Bronchial epithelial cell (primary cell): Measurements from ENCODE around the gene WASL. TPM values are rescaled to one million over a fixed set of nuclear protein-coding genes. Genes with fewer than 3 reads are reported as not detected.

ENCODE experiments used
- DNase-seq: peaks from one replicate; pipeline ENCODE4 v3.0.0-alpha.2; 2010; ENCODE audit warnings: low read depth
- FAIRE-seq: peaks from 2 replicates; lab custom pipeline; 2011; peaks lifted over from hg19 to GRCh38; lab: Jason Lieb, UNC
- H3K27me3 ChIP-seq: 2 replicates; pipeline ENCODE4 v1.5.1; 2011; ENCODE audit warnings: low read length; ENCODE audit not compliant: control insufficient read depth, insufficient read depth
- H3K36me3 ChIP-seq: 2 replicates; pipeline ENCODE4 v1.5.1; 2011; ENCODE audit warnings: low read length; ENCODE audit not compliant: control insufficient read depth, insufficient read depth
- H3K4me3 ChIP-seq: 2 replicates; pipeline ENCODE4 v1.5.1; 2011; ENCODE audit warnings: mild to moderate bottlenecking, low read depth, low read length, control low read depth
- total RNA-seq: library from RNA; depleted of rRNA; stranded (reverse); fragments of >200 nt; gene quantifications from 2 replicates; pipeline ENCODE4 v1.2.1, GENCODE V29; 2014
- TF ChIP-seq, protein P1 (sequence below): IDR thresholded peaks from 2 replicates; pipeline ENCODE4 v1.5.1; 2011; ENCODE audit warnings: mild to moderate bottlenecking, moderate library complexity, low read length, control low read depth, inconsistent platforms; ENCODE audit not compliant: insufficient read depth, severe bottlenecking

WASL gene
- total RNA-seq, 1 donor from 2014 or later, result 15.0 TPM

DNA sequence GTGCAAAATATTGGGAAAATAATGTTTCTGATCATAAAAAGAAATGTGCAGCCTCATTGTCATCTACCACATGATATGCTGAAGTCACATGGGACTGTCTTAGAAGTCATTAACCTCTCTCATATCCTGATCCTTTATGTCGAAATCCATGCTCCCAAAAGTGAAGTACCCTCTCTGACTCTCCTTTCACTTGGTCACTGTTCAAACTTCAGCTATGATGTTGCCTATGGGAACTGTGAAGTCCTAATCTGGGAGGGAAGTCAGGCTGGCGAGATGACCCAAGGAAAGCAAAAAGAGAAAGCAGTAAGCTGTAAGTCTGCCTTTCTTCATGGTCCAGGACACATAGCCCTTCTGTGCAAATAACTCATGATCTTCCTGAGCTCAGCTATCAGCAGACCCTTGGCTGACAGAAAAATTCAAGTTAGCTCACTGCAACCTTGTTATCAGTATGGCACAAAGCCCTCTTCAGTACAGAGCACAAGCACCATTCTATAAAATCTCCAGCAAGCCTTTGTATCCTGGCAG is 29.5 kb downstream of the WASL start:
- no peaks in the 10 kb centered on the region for H3K36me3 ChIP-seq
- DNase-seq (no peak), FAIRE-seq (no peak)
- H3K4me3 ChIP-seq, result no peak overlapping the region
- TF ChIP-seq, protein P1, sequence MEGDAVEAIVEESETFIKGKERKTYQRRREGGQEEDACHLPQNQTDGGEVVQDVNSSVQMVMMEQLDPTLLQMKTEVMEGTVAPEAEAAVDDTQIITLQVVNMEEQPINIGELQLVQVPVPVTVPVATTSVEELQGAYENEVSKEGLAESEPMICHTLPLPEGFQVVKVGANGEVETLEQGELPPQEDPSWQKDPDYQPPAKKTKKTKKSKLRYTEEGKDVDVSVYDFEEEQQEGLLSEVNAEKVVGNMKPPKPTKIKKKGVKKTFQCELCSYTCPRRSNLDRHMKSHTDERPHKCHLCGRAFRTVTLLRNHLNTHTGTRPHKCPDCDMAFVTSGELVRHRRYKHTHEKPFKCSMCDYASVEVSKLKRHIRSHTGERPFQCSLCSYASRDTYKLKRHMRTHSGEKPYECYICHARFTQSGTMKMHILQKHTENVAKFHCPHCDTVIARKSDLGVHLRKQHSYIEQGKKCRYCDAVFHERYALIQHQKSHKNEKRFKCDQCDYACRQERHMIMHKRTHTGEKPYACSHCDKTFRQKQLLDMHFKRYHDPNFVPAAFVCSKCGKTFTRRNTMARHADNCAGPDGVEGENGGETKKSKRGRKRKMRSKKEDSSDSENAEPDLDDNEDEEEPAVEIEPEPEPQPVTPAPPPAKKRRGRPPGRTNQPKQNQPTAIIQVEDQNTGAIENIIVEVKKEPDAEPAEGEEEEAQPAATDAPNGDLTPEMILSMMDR, result no peak
- H3K27me3 ChIP-seq, result no peaks in the 10 kb centered on the region

DNA sequence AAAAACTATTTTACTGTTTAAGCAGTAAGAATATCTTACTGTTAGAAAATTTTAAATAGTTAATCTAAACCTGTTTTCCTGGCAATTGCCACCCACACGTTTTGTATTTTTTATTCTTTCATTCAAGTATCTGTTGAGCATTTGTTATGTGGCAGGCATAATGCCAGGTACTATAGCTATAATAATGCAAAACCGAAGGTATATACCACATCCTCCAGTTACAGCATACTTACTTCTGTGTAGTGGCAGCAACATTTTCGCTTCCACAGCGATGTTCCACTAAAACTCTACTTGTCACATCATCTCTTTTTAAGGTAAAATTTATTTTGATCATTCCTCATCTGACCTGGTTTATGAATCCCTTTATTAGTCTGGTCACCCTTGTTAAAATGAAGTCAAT is 30.0 kb downstream of the WASL start:
- no peak for DNase-seq
- no peaks in the 10 kb centered on the region for H3K27me3 ChIP-seq
- FAIRE-seq, result no peak
- H3K36me3 ChIP-seq, result no peaks in the 10 kb centered on the region
- TF ChIP-seq, protein P1, result no peak
- no peak overlapping the region for H3K4me3 ChIP-seq

DNA sequence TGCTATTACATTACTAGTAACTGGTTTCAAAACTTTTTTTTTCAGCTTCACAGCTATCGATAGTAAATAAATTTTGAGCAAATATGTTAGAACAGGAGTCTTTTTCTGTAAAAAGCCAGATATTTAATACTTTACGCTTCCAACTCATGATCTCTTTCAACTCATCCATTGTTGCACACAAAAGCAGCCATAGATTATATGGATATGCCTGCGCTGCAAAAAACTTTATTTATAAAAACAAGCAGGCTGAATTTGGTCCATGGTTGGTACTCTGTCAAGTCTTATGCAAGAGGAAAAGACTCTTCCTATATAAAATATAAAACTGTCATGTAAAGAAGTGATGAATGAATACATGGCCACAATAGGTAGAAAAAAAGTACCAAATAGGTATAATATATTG is 31.1 kb downstream of the WASL start:
- DNase-seq, result no peak
- Histone ChIP-seq H3K36me3 (no peaks in the 10 kb centered on the region), H3K27me3 (no peaks in the 10 kb centered on the region), H3K4me3 (no peak overlapping the region)
- TF ChIP-seq, protein P1, result no peak
- no peak for FAIRE-seq

DNA sequence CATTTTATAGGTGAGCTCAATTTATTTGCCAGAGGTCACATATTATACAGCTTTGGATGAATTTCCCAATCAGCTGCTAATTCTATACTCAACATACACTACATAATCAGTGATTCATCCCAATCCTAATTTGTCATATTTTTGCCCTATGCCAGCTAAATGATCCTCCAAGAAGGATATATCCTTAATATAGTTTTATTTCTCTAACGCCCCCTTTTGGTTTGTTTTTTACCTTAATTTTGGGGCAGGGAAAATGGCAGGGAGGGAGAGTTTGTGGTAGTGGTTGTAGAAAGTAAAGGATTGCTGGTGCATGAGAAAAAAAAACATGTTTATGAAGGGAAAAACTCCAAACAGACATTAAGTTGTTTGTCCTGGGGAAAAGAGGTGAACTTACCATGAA is 31.9 kb downstream of the WASL start:
- Histone ChIP-seq H3K4me3 (no peak overlapping the region), H3K27me3 (no peaks in the 10 kb centered on the region), H3K36me3 (no peaks in the 10 kb centered on the region)
- DNase-seq (peak; percentile 26), FAIRE-seq (no peak)
- TF ChIP-seq, protein P1, result no peak

DNA sequence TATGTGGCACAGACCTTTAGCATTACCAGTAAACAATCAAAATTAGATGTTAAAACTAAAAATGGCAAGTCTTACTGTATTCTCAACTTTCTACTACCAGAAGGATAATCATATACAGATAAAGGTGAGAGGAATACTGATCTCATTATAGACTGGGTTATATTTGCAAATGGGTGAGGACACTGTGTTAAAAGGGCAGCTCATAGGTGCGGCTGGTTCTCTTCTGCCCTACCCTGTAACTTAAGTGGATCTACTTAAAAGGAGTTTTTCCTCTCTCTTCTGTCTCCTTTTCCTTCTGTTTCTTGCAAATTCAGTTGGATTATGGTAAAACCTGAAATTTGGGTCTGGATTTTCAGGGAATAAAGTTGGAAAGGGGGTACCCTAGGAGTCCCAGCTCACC is 33.0 kb downstream of the WASL start:
- no peaks in the 10 kb centered on the region for H3K27me3 ChIP-seq
- no peaks in the 10 kb centered on the region for H3K36me3 ChIP-seq
- DNase-seq, result no peak
- no peak overlapping the region for H3K4me3 ChIP-seq
- no peak for FAIRE-seq
- TF ChIP-seq, protein P1, result no peak

DNA sequence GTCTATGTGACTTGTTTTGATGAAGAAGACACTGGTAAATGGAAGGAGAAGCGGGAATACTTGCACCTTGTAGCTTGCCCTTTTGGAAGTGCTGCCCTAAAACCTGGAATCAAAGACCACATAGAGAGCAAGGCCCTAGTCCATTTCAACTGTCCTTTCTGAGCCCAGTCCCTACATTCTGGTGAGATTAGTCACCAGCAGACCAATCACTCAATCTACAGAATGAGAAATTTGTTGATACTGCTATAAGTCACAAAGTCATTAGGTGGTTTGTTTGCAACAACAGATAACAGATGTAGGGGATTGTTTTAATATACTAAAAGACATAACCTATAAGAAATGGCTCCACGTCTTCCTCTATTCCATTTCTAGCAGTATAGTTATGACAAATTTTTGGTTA is 33.6 kb downstream of the WASL start:
- TF ChIP-seq, protein P1, result no peak
- DNase-seq, result peak; percentile 36
- Histone ChIP-seq H3K4me3 (no peak overlapping the region), H3K27me3 (no peaks in the 10 kb centered on the region), H3K36me3 (no peaks in the 10 kb centered on the region)
- FAIRE-seq, result no peak
